Activated T-helper 2 cell treated with anti-CD3 and anti-CD28 coated beads, Interferon-gamma antibody, Interleukin-2, Interleukin-4, amounts not matched to agents 10 μg/mL and 5 μg/mL and 100 μg/mL, durations not matched to agents 14 hours and 24 hours and 36 hours (primary cell): Measurements from ENCODE around the gene DUSP12. TPM values are rescaled to one million over a fixed set of nuclear protein-coding genes. Genes with fewer than 3 reads are reported as not detected.

ENCODE experiments used
- DNase-seq: peaks from one replicate; pipeline ENCODE4 v3.0.0; 2021; ENCODE audit warnings: low spot score
- H3K27ac Mint-ChIP-seq: one replicate; pipeline ENCODE4 v1.8.0; 2021; ENCODE audit warnings: mixed read lengths
- H3K27me3 Mint-ChIP-seq: one replicate; pipeline ENCODE4 v1.8.0; 2021; ENCODE audit warnings: low read depth, mixed read lengths
- H3K36me3 Mint-ChIP-seq: one replicate; pipeline ENCODE4 v1.8.0; 2021; ENCODE audit warnings: low read depth, mixed read lengths
- H3K4me1 Mint-ChIP-seq: one replicate; pipeline ENCODE4 v1.8.0; 2021; ENCODE audit warnings: low read depth, mixed read lengths
- H3K4me3 Mint-ChIP-seq: one replicate; pipeline ENCODE4 v1.8.0; 2021; ENCODE audit warnings: low read depth, mild to moderate bottlenecking, moderate library complexity, mixed read lengths
- H3K9me3 Mint-ChIP-seq: one replicate; pipeline ENCODE4 v1.8.0; 2021; ENCODE audit warnings: mixed read lengths
- intact Hi-C: fragments of 100-400 bp; cut with micrococcal nuclease; formaldehyde crosslinking; loops from one replicate; pipeline ENCODE4 v1.15.1; 2023
- total RNA-seq: library from RNA; stranded (reverse); gene quantifications from 2 replicates; pipeline ENCODE4 v1.2.3, GENCODE V29; 2022

DUSP12 gene, protein sequence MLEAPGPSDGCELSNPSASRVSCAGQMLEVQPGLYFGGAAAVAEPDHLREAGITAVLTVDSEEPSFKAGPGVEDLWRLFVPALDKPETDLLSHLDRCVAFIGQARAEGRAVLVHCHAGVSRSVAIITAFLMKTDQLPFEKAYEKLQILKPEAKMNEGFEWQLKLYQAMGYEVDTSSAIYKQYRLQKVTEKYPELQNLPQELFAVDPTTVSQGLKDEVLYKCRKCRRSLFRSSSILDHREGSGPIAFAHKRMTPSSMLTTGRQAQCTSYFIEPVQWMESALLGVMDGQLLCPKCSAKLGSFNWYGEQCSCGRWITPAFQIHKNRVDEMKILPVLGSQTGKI
- 31.2 and 38.0 TPM in 2 replicates for total RNA-seq

DNA sequence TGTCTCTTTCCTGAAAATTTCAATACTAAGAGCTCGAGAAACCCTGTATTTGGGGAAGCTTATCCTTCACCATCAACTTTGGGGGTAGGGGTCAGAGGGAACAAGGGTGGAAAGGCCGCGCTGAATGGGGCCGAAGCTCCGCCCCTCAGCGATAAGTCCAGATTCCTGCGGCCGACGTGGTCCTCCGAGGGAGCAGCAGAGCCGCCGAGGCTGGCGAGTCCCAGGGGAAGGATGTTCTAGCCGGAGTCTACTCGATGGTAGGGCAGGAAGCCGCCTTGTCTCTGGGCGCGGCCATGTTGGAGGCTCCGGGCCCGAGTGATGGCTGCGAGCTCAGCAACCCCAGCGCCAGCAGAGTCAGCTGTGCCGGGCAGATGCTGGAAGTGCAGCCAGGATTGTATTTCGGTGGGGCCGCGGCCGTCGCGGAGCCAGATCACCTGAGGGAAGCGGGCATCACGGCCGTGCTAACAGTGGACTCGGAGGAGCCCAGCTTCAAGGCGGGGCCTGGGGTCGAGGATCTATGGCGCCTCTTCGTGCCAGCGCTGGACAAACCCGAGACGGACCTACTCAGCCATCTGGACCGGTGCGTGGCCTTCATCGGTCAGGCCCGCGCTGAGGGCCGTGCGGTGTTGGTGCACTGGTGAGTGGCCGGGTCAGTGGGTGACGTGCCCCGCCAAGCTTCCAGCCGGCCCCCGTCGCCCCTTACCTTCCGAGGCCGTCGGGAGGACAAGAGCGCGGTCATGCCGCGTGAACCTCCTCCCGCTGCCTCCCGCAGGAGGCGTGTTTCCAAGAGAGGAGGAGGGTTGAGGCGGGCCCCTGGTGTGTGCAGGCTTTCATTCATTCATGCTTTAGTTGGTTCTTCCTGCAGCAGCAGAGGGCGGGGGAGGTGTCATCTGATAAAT, at the start of gene DUSP12:
Gene DUSP12, plus strand, starts transcription at position 278 of the 899 bp plus-strand sequence. Its CDS starts 16 bp downstream, at position 294.
- Mint-ChIP-seq H3K27ac (peak within 1 kb of the TSS; percentile 99), H3K9me3 (peaks cover 10% of the 10 kb centered on the region), H3K4me3 (peak within 1 kb of the TSS; percentile 99), H3K27me3 (peaks cover 11% of the 10 kb centered on the region), H3K36me3 (peaks cover 42% of the 10 kb centered on the region), H3K4me1 (peaks cover 39% of the 10 kb centered on the region)
- intact Hi-C loops: loop anchor here (1.0 kb wide), 1 partner anchor 17 kb away; the partner anchor contains the start of gene ATF6
- peak; percentile 83 for DNase-seq

- Mint-ChIP-seq H3K27ac (no peak overlapping the region), H3K36me3 (no peaks in the 10 kb centered on the region), H3K27me3 (peaks cover 31% of the 10 kb centered on the region), H3K9me3 (no peaks in the 10 kb centered on the region), H3K4me1 (no peaks in the 10 kb centered on the region), H3K4me3 (no peak overlapping the region)
- intact Hi-C loops: no loop called here
- DNase-seq: no peak
These were observed 47.3 kb upstream of the DUSP12 start for GRCh38 chr1:161702250-161702649.

DNA sequence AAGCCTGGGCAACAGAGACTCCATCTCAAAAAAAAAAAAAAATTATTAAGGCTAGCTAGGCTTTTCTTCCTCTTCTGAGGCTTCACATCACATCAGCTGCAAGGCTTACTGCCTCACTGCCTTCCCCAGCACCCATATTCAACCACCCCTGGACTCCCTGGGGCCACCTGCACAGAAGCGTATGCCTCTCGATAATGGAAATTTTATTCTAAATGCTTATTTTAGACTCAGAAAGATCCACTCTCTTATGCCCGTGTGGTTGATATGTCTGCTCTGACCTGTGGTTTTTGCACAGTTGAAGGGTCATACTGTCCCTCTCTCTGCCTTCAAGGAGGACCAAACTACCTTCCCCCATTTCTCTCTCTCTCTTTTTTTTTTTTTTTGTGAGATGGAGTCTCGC, 44.0 kb upstream of the DUSP12 start:
- intact Hi-C loops: no loop called here
- Mint-ChIP-seq H3K4me3 (no peak overlapping the region), H3K36me3 (no peaks in the 10 kb centered on the region)

DNA sequence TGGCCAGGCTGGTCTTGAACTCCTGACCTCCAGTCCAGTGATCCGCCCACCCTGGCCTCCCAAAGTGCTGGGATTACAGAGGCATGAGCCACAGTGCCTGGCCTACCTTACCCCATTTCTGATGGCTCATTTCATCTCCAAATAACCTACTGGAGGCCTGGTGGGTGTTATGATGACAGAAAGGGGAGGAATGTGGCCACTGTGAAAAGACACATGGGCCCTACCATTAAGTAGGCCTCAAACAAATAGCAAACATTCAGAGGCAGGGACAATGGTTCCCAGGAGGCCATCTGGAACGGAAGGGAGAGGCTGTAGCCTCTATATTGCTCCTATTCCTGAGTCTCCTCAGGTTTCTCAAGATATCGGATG, 43.5 kb upstream of the DUSP12 start:
- H3K27ac Mint-ChIP-seq: no peak overlapping the region
- H3K4me3 Mint-ChIP-seq: no peak overlapping the region
- H3K27me3 Mint-ChIP-seq: peaks cover 23% of the 10 kb centered on the region
- no peak for DNase-seq
- no peaks in the 10 kb centered on the region for H3K4me1 Mint-ChIP-seq
- H3K36me3 Mint-ChIP-seq: no peaks in the 10 kb centered on the region
- H3K9me3 Mint-ChIP-seq: no peaks in the 10 kb centered on the region
- intact Hi-C loops: no loop called here

More for the DNA sequence above, 44.0 kb upstream of the DUSP12 start:
- Mint-ChIP-seq H3K4me1 (no peaks in the 10 kb centered on the region), H3K27ac (no peak overlapping the region), H3K9me3 (no peaks in the 10 kb centered on the region), H3K27me3 (peaks cover 23% of the 10 kb centered on the region)
- DNase-seq: no peak

- intact Hi-C loops: no loop called here
- no peak within 1 kb of the TSS for H3K4me3 Mint-ChIP-seq
- no peaks in the 10 kb centered on the region for H3K9me3 Mint-ChIP-seq
- DNase-seq: no peak
- H3K36me3 Mint-ChIP-seq: no peaks in the 10 kb centered on the region
- H3K4me1 Mint-ChIP-seq: no peaks in the 10 kb centered on the region
- H3K27ac Mint-ChIP-seq: no peak within 1 kb of the TSS
- H3K27me3 Mint-ChIP-seq: peaks cover 22% of the 10 kb centered on the region
These were observed 42.9 kb upstream of the DUSP12 start, which contains the start of gene FCRLA for GRCh38 chr1:161706482-161707347. Gene FCRLA (plus strand): TSS chr1:161707229. CDS start chr1:161707265, 36 bp downstream.

- DNase-seq: no peak
- intact Hi-C loops: no loop called here
- Mint-ChIP-seq H3K9me3 (no peaks in the 10 kb centered on the region), H3K36me3 (no peaks in the 10 kb centered on the region), H3K4me1 (no peaks in the 10 kb centered on the region), H3K27me3 (peaks cover 23% of the 10 kb centered on the region), H3K4me3 (no peak overlapping the region), H3K27ac (no peak overlapping the region)
These were observed 42.1 kb upstream of the DUSP12 start for GRCh38 chr1:161707503-161707902.

GRCh38 chr1:161709373-161709772, 40.2 kb upstream of the DUSP12 start:
- Mint-ChIP-seq H3K27ac (no peak overlapping the region), H3K4me1 (no peaks in the 10 kb centered on the region), H3K9me3 (no peaks in the 10 kb centered on the region), H3K27me3 (peaks cover 22% of the 10 kb centered on the region), H3K4me3 (no peak overlapping the region), H3K36me3 (no peaks in the 10 kb centered on the region)
- DNase-seq: no peak
- intact Hi-C loops: no loop called here

DNA sequence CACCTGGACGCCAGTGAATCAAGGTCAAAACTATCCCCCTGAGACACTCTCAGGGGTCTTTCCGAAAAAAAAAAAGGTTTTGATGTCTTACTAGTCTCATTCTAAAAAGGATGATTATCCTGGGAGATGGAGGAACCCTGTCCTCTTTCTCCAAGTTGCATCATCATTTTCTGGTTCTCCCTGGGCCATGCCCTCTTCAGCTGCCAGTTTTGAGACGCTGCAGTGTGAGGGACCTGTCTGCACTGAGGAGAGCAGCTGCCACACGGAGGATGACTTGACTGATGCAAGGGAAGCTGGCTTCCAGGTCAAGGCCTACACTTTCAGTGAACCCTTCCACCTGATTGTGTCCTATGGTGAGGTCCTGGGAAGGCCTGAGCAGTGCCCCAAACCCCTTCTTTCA, 39.0 kb upstream of the DUSP12 start:
- intact Hi-C loops: no loop called here
- no peaks in the 10 kb centered on the region for H3K4me1 Mint-ChIP-seq
- H3K36me3 Mint-ChIP-seq: no peaks in the 10 kb centered on the region
- no peak overlapping the region for H3K4me3 Mint-ChIP-seq
- no peaks in the 10 kb centered on the region for H3K9me3 Mint-ChIP-seq
- DNase-seq: no peak
- H3K27ac Mint-ChIP-seq: no peak overlapping the region
- H3K27me3 Mint-ChIP-seq: peaks cover 32% of the 10 kb centered on the region

GRCh38 chr1:161718559-161719324, 30.8 kb upstream of the DUSP12 start:
- peaks cover 62% of the 10 kb centered on the region for H3K27me3 Mint-ChIP-seq
- peaks cover 17% of the 10 kb centered on the region for H3K4me1 Mint-ChIP-seq
- H3K36me3 Mint-ChIP-seq: no peaks in the 10 kb centered on the region
- intact Hi-C loops: no loop called here
- H3K4me3 Mint-ChIP-seq: no peak overlapping the region
- DNase-seq: no peak
- no peak overlapping the region for H3K27ac Mint-ChIP-seq
- no peaks in the 10 kb centered on the region for H3K9me3 Mint-ChIP-seq

DNA sequence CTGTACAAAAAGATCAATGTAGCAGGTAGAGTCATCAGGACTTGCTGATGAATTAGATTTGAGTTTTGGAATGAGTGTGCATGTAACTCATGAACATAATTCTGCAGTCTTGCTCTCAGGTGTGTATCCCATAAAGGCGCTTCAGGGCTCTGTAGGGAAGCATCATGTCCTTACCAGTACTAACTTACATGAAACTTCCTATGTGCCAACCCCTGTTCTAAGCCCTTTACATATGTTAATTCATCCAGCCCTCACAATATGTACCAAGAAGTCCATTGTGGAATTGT, 30.3 kb upstream of the DUSP12 start:
- Mint-ChIP-seq H3K27ac (no peak overlapping the region), H3K9me3 (no peaks in the 10 kb centered on the region), H3K4me3 (no peak overlapping the region), H3K36me3 (no peaks in the 10 kb centered on the region), H3K27me3 (peaks cover 66% of the 10 kb centered on the region), H3K4me1 (peaks cover 17% of the 10 kb centered on the region)
- DNase-seq: no peak
- intact Hi-C loops: no loop called here

GRCh38 chr1:161720422-161720821, 29.2 kb upstream of the DUSP12 start:
- Mint-ChIP-seq H3K4me1 (peaks cover 20% of the 10 kb centered on the region), H3K36me3 (no peaks in the 10 kb centered on the region), H3K27ac (no peak overlapping the region), H3K9me3 (no peaks in the 10 kb centered on the region), H3K4me3 (no peak overlapping the region), H3K27me3 (peaks cover 67% of the 10 kb centered on the region)
- intact Hi-C loops: no loop called here
- DNase-seq: no peak
